ENCODE data around the gene CFAP58.

The CFAP58 gene, protein sequence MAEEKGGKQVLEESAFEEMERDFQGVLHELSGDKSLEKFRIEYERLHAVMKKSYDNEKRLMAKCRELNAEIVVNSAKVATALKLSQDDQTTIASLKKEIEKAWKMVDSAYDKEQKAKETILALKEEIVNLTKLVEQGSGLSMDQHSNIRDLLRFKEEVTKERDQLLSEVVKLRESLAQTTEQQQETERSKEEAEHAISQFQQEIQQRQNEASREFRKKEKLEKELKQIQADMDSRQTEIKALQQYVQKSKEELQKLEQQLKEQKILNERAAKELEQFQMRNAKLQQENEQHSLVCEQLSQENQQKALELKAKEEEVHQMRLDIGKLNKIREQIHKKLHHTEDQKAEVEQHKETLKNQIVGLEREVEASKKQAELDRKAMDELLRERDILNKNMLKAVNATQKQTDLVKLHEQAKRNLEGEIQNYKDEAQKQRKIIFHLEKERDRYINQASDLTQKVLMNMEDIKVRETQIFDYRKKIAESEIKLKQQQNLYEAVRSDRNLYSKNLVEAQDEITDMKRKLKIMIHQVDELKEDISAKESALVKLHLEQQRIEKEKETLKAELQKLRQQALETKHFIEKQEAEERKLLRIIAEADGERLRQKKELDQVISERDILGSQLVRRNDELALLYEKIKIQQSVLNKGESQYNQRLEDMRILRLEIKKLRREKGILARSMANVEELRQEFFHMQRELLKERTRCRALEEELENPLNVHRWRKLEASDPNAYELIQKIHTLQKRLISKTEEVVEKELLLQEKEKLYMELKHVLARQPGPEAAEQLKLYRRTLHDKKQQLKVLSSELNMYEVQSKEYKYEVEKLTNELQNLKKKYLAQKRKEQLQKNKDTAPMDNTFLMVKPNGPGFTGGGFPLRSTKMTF

GRCh38 chr10:104353325-104354048, at the start of gene CFAP58:
TSS of gene CFAP58 (plus strand) at chr10:104353833. CDS start at chr10:104353898, 65 bp downstream.
- DNase-seq: peak; percentile 87

GRCh38 chr10:104304356-104304745, 49.3 kb upstream of the CFAP58 start:
- no peak for DNase-seq

DNA sequence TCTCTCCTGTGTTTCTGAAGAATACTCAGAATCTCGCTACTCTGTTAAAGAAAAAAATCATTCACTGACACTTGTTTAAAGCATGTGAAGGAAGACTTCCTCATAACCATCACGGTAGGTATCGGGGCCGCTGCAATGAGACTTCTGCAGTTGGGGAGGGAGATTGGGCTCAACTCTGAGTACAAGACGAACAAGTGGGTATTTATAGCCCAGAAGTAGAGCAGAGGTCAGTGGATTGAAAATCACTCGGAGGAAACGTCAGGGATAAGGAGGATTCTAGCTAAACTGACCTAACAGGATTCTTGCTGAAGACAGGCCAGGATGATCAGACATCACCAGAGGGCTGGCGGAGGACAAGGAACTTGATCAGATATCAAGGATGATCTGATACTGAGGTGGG, 48.7 kb upstream of the CFAP58 start:
- no peak for DNase-seq

DNA sequence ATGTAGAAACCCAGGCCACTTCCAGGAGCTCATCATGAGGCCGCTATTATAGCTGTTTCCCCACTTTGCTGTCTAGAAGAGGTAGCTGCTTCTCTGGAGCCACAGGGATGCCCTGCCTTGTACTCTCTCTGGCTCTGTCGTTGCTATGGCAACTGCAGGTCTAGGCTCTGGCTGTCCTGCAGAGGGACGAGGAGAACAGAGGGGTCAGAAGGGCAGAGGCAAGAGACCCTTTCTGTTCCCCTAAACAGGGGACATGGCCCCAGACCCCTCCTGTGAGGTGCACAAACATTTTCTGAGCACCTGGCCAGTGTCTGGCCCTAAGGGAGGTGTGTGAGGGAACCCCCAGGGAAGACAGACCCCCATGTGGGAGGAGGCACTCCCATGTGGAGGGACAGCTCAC, 46.7 kb upstream of the CFAP58 start:
- no peak for DNase-seq

- no peak for DNase-seq
Measured at GRCh38 chr10:104307576-104308438, 45.8 kb upstream of the CFAP58 start.

DNA sequence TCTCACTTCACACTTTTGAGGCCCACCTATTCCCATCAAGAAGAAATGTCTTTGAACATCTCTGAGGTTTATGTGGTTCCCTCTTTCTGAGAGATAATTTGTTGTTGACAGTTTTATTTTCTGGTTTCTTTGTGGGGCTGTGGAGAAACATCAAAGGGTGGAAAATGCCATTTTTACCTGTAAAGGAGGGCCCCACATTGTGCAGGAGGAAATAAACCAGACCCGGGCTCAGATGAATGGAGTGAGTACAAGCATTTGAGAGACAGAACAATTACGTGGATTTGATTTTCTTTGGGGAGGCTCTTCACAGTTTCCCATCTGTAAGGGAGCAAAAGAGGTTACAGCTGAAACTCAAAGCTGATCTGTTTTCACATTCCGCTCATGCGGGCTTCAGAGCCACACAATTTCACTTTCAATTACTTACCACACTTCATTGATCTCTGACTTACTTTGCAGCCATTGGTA, 45.2 kb upstream of the CFAP58 start:
- no peak for DNase-seq

DNA sequence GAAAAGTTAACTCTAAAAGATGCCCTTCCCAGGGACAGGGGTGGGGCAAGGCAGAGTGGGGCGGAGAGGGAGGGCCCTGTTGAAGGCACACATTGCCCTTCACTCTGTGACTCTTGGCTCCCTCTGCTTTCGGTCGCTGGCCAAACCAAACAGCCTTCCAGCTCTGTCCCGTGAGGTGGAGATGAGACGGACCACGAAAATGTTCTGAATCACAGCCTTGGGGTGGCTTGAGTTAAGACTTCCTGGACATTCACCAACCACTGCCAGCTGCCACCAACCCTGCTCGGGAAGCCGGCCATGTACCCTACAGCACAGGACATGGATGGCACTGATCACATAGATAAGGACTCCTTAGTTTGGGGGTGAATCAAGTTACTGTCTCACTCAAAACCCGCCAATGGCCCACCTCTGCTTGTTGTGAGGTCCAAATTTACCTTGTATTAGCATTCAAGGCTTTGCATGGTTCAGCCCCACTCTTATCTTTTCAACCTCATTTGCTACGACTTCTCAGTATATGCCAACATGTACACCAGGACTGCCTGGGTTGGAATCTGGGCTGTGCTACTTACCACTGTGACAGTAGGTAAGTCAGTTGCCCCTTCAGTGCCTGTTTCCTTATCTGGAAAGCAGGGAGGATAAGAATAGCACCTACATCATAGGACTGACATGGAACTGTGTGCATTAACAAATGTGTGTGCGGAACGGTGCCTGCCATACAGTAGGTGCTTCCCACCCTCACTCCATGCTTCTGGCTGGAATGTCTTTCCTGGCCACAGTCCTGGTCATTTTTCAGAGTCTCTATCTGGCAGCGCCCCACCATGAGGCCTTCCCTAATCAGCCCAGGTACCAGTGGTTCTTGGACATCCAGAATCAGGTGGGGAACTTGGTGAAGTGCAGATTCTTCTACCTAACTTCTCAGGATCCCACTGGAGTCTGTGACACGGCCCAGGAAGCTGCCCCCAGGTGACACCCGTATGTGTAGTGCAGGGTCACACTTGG, 43.4 kb upstream of the CFAP58 start:
- DNase-seq: no peak

DNA sequence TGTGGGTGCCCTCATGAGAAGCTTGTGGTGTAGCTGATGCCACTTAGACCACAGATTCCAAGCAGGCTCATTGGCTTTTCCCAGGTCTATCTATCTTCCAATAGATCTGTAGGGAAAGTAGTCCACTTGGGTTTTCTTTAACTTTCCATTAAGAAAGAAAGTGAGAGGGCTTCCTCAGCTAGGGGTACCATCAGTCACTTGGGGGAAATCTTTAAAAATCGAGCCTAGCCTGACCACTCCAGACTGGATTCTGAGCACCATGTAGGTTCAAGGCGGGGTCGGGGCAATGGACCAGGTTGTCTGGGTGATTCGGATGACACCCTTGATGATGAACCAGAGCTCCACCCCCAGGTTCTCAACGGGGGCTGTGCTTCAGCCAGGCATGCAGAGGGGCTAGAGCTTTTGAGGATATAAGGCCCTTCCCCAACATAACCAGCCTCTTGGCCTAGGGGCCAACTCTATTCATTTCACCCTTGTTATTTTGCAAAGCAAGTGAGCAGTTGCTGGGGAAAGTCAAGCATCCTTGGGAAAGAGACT, 42.4 kb upstream of the CFAP58 start:
- no peak for DNase-seq

DNA sequence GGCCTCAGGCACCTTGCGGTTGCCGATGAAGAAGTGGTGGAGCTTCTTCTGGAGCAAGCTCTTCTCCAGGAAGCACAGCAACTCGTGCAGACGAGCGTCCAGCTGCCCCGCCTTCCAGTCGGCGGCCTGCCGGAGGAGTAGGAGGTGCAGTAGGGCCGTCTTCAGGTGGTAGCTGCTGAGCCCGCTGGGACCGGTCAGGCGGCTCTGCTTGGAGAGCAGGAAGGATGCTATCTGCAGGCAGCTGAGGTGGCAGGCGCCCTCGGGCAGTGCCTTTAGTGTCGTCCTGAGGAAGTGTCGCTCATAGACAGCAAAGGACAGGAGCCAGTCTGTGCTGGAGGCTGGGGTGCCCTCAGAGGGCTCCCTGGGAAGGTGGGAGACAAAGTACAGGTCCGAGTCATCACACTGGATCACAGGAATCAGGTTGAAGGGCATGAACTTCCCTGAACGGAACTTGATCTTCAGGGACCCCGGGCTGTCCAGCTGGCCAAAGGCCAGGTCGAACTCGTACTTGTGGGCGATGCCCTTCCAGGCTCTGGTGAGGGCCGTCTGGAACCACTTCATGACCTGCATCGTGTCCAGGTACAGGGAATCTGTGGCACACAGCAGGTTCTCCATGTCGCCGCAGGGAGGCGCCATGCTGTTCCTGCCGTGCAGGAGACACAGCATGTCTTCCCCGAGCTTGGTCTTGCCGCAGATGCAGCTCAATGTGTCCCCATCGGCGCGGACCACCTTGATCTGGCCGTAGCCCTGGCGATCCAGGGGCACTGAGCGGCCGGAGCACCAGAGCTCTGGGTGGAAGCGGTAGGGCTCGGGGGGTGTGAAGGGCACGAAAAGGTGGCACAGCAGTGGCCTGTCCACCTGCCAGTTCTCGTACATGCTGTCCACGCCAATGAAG, 38.8 kb upstream of the CFAP58 start:
- DNase-seq: no peak

GRCh38 chr10:104315486-104315921, 38.1 kb upstream of the CFAP58 start:
- no peak for DNase-seq

DNA sequence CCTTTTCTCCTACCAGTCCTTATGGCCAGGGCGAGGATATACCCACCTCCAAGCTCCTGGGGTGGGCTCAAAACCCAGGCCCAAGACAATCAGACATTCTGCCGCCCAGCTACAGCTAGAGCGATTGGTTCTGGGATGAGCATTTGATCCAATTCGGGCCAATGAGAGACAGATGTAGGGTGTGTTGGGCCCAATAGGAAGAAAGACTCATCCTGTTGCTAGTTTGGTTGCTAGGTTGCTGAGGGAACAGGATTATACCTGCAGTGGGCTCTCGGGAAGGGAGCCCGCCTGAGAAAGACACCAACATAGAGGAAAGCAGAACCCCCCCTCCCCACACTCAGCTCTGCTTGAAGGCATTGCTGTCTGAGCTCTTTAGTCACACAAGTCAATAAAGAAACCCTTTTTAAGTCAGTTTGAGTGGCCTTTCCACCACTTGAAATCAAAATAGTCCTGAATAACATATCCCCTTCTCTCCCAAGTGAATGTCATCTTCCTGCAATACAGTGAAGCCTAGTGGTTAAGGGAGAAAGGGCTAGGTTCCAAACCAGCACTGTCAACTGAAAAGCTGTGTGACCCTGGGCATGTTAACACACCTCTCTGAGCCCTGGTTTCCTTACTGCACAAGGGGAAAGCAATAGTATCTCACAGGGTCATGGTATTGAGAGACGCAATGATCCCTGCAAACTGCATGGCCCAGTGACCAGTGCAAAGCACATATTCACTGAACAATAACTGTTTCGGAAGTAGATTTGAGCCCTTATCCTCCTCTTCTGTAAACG, 37.1 kb upstream of the CFAP58 start:
- no peak for DNase-seq

- DNase-seq: no peak
Measured at GRCh38 chr10:104317269-104317710, 36.3 kb upstream of the CFAP58 start.

- DNase-seq: no peak
Measured at GRCh38 chr10:104317726-104318299, 35.8 kb upstream of the CFAP58 start.

DNA sequence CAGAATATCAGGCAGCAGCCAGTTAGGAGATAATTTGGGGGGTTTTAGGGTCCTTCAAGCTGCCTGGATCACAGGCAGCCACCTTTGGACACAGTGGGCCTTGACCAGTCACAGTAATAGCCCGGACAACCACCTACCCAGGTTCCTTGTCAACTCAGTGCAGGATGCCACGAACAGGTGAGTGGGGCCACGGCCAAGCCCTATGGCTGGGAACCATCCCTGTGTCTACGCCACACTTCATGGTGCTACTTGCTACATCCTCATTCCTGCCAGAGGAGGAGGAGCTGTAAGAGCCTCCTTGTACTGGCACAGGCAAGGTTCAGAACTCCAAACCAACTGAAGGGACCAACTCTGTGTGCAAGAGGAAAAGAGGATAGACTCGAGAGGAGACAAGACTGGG, 35.3 kb upstream of the CFAP58 start:
- DNase-seq: no peak

DNA sequence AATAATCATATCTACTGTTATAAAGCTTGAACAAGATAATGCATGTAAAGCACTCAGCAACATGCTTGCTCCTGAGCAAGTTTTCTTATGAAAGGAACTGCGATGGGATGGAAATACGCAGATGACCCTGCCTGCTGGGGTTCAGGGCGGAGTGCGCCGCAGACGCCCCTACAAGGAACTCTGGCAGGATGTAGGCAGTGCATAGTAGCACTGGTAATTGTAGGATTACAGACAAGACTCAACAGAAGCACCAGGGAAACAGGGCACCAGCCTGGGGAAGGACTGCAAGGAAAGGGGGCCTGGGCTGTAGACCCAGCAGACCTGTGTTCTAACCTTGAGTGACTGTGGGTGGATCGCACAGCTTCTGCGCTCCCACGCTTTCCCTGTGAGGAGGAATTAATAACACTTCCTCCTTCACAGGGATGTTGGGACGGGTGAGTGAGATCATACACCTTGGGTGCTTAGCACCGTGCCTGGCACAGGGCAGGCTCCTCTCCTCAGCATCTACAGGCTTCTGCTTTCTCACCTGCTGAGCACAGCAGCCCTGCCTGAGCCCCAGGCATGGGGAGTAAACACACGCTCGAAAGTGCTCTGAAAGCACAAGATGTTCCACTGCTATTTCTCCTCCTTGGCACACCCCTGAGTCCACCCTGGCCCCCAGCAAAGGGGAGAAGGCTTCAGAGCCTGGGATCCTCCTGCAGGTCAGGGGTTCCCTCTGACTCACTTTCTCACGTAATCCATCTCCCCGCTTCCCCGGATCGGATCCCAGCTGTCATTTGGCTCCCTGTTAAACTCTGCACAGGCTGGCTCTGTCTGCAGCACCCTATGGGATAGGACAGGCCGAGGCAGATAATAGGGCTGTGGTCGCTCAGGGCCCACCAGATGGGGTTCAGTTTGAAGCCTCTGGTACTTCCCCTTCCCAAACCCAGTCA, 34.6 kb upstream of the CFAP58 start:
- no peak for DNase-seq

- DNase-seq: no peak
Measured at GRCh38 chr10:104321226-104321625, 32.4 kb upstream of the CFAP58 start.
